B cell (primary cell): ENCODE measurements around the gene COL6A1. TPM values are rescaled to one million over a fixed set of nuclear protein-coding genes. Genes with fewer than 3 reads are reported as not detected.

Source experiments
- ATAC-seq: fragments of 200-7000 bp; cut with Tn5 transposase; one replicate; pipeline ENCODE4 v1.10.0; 2021; ENCODE audit warnings: low read depth, mild to moderate bottlenecking, moderate number of reproducible peaks, moderate library complexity
- CTCF ChIA-PET: fragments of 350-600 bp; sonication (Branson Sonifier 250); formaldehyde crosslinking; loops from one replicate; lab custom pipeline; 2021; ENCODE audit warnings: antibody characterized with exemption, inconsistent platforms; lab: Charles Lee
- POLR2A ChIA-PET: fragments of 350-600 bp; sonication (Branson Sonifier 250); formaldehyde crosslinking; loops from one replicate; lab custom pipeline; 2021; ENCODE audit warnings: antibody characterized with exemption; lab: Charles Lee
- DNase-seq: peaks from one replicate; pipeline ENCODE4 v3.0.0; 2013
- H2AFZ ChIP-seq: 2 replicates; pipeline ENCODE4 v1.6.1; 2012; ENCODE audit warnings: mild to moderate bottlenecking, low read depth, low read length; ENCODE audit not compliant: insufficient read depth, poor library complexity, severe bottlenecking
- H3K27ac ChIP-seq, 2 donors: 1 replicate in 1 of 2; 2 replicates in 1 of 2; pipeline ENCODE4 v1.5.1; 2012 to 2013; ENCODE audit warnings: low read length in 2 of 2, mild to moderate bottlenecking in 2 of 2, moderate library complexity in 1 of 2
- H3K27me3 ChIP-seq, 4 experiments: fragments of 200-600 bp in 1 of 4; sonication (generic) in 1 of 4; replicated peaks in 1 of 4; 1 replicate in 2 of 4; 2 replicates in 2 of 4; pipeline versions ENCODE4 v1.6.1 to v1.7.0; 2013 to 2016; ENCODE audit warnings: low read length in 3 of 4, mild to moderate bottlenecking in 2 of 4, mixed read lengths in 1 of 4, moderate library complexity in 1 of 4; ENCODE audit not compliant: insufficient read depth in 4 of 4, control insufficient read depth in 3 of 4; ENCODE audit errors: control extremely low read depth in 1 of 4
- H3K36me3 ChIP-seq, 2 experiments: replicated peaks in 1 of 2; 1 replicate in 1 of 2; 2 replicates in 1 of 2; pipeline versions ENCODE4 v1.6.1 to v1.7.1; 2013; ENCODE audit warnings: low read length in 1 of 2; ENCODE audit not compliant: insufficient read depth in 2 of 2, control insufficient read depth in 1 of 2; ENCODE audit errors: control extremely low read depth in 1 of 2, extremely low read depth in 1 of 2
- H3K4me1 ChIP-seq, 2 donors: fragments of 200-600 bp in 1 of 2; sonication (generic) in 1 of 2; 1 replicate in 1 of 2; 2 replicates in 1 of 2; pipeline versions ENCODE4 v1.5.1 to v1.6.1; 2013 to 2017; ENCODE audit warnings: low read length in 2 of 2; ENCODE audit not compliant: control insufficient read depth in 2 of 2, insufficient read depth in 2 of 2
- H3K4me2 ChIP-seq: replicated peaks from 2 replicates; pipeline ENCODE3; 2012; ENCODE audit warnings: mild to moderate bottlenecking, low read depth, low read length; ENCODE audit not compliant: poor library complexity, severe bottlenecking
- H3K4me3 ChIP-seq, 5 experiments: fragments of 200-600 bp in 1 of 5; sonication (generic) in 1 of 5; 1 replicate in 3 of 5; 2 replicates in 2 of 5; pipeline versions ENCODE4 v1.5.1 to v1.7.0; 2011 to 2016; ENCODE audit warnings: low read length in 4 of 5, mild to moderate bottlenecking in 4 of 5, low read depth in 2 of 5, control low read depth in 1 of 5, moderate library complexity in 1 of 5; ENCODE audit not compliant: insufficient read depth in 1 of 5; ENCODE audit errors: control extremely low read depth in 1 of 5, extremely low read depth in 1 of 5
- H3K79me2 ChIP-seq: fragments of 200-600 bp; sonication (generic); one replicate; pipeline ENCODE4 v1.6.0; 2016; ENCODE audit warnings: low read length; ENCODE audit not compliant: control insufficient read depth, insufficient read depth
- H3K9ac ChIP-seq: fragments of 200-600 bp; sonication (generic); 2 replicates; pipeline ENCODE4 v1.6.1; 2017; ENCODE audit warnings: mild to moderate bottlenecking, low read length, moderate library complexity
- H3K9me3 ChIP-seq, 3 donors: one replicate each; pipeline versions ENCODE4 v1.6.1 to v1.7.1; 2013; ENCODE audit warnings: low read length in 2 of 3; ENCODE audit not compliant: control insufficient read depth in 2 of 3, insufficient read depth in 1 of 3; ENCODE audit errors: control extremely low read depth in 1 of 3
- H4K20me1 ChIP-seq: 2 replicates; pipeline ENCODE4 v1.6.0; 2012; ENCODE audit warnings: mild to moderate bottlenecking, low read length; ENCODE audit not compliant: insufficient read depth, control insufficient read depth, poor library complexity, severe bottlenecking
- H3K27ac Mint-ChIP-seq: one replicate; pipeline ENCODE4 v1.8.0; 2021; ENCODE audit warnings: mixed read lengths
- H3K27me3 Mint-ChIP-seq: one replicate; pipeline ENCODE4 v1.8.0; 2021; ENCODE audit warnings: mixed read lengths
- H3K4me1 Mint-ChIP-seq: one replicate; pipeline ENCODE4 v1.8.0; 2021; ENCODE audit warnings: mixed read lengths
- H3K4me3 Mint-ChIP-seq: one replicate; pipeline ENCODE4 v1.8.0; 2021; ENCODE audit warnings: mixed read lengths
- H3K9me3 Mint-ChIP-seq: one replicate; pipeline ENCODE4 v1.8.0; 2022; ENCODE audit warnings: mixed read lengths; ENCODE audit not compliant: insufficient read depth
- CTCF ChIP-seq: fragments of 200-600 bp; IDR thresholded peaks from one replicate; pipeline ENCODE4 v1.8.0; 2022; ENCODE audit warnings: antibody characterized with exemption, mild to moderate bottlenecking
- EZH2 ChIP-seq: IDR thresholded peaks from 2 replicates; pipeline ENCODE4 v1.6.1; 2012; ENCODE audit warnings: borderline replicate concordance, low read depth, mild to moderate bottlenecking, moderate library complexity, low read length; ENCODE audit not compliant: insufficient read depth, poor library complexity, severe bottlenecking
- WGBS: methylation state at CpG from one replicate; pipeline ENCODE4 v1.1.5; 2013; ENCODE audit warnings: missing lambda C conversion rate; ENCODE audit not compliant: insufficient coverage; 5-methylcytosine and 5-hydroxymethylcytosine counted together
- intact Hi-C: fragments of 100-400 bp; cut with micrococcal nuclease; formaldehyde crosslinking; loops from one replicate; pipeline ENCODE4 v1.10.0; 2022
- polyA plus RNA-seq: library from polyadenylated mRNA; depleted of rRNA; stranded (reverse); fragments of >200 nt; gene quantifications from 2 replicates; pipeline ENCODE4 v1.2.3, GENCODE V29; 2012
- total RNA-seq, 2 donors: library from RNA; stranded (reverse); fragments of 120-200 nt in 1 of 2; gene quantifications; 1 replicate in 1 of 2; 2 replicates in 1 of 2; pipeline versions ENCODE4 v1.2.3 to v1.2.4, GENCODE V29; 2013 to 2022

COL6A1 gene
- total and polyA plus RNA-seq, 2 donors (not counting 1 experiment from before 2014, with no cell fraction given) = 0.39 to 0.67 TPM

GRCh38 chr21:46000182-46000730, 18.7 kb downstream of the COL6A1 start:
- Histone ChIP-seq H3K27ac (no peak overlapping the region), H3K4me2 (no peak overlapping the region), H3K36me3 (no peaks in the 10 kb centered on the region), H3K27me3 (no peaks in the 10 kb centered on the region), H3K4me1 (no peaks in the 10 kb centered on the region), H3K4me3 (no peak overlapping the region), H3K9me3 (peaks cover 0 to 32% (median 0%) of the 10 kb centered on the region in 3 donors), H3K79me2 (no peaks in the 10 kb centered on the region), H4K20me1 (no peaks in the 10 kb centered on the region), H2AFZ (no peak overlapping the region), H3K9ac (no peak overlapping the region)
- ATAC-seq = no peak
- ChIA-PET POLR2A (no interaction called here), CTCF (no interaction called here)
- Mint-ChIP-seq H3K4me3 (no peak overlapping the region), H3K9me3 (no peaks in the 10 kb centered on the region), H3K27ac (no peak overlapping the region), H3K4me1 (no peaks in the 10 kb centered on the region), H3K27me3 (no peaks in the 10 kb centered on the region)
- intact Hi-C loops = no loop called here
- TF ChIP-seq EZH2 = no peak
- TF ChIP-seq CTCF = no peak
- no peak for DNase-seq
- WGBS = 94% methylated on average over 23 of the region's 27 CpGs

- H3K27me3 ChIP-seq = no peaks in the 10 kb centered on the region
- no peaks in the 10 kb centered on the region for H3K79me2 ChIP-seq
- H4K20me1 ChIP-seq = no peaks in the 10 kb centered on the region
- H3K4me2 ChIP-seq = no peak overlapping the region
- no peaks in the 10 kb centered on the region for H3K9me3 Mint-ChIP-seq
- no peaks in the 10 kb centered on the region for H3K36me3 ChIP-seq
- H3K4me1 Mint-ChIP-seq = no peaks in the 10 kb centered on the region
- H3K4me3 Mint-ChIP-seq = no peak overlapping the region
- TF ChIP-seq EZH2 (no peak), CTCF (no peak)
- DNase-seq = no peak
- peaks cover 0 to 37% (median 0%) of the 10 kb centered on the region in 3 donors for H3K9me3 ChIP-seq
- intact Hi-C loops = no loop called here
- no peak overlapping the region for H3K27ac ChIP-seq
- no peaks in the 10 kb centered on the region for H3K4me1 ChIP-seq
- H3K9ac ChIP-seq = no peak overlapping the region
- no peak overlapping the region for H3K4me3 ChIP-seq
- H2AFZ ChIP-seq = no peak overlapping the region
- ChIA-PET CTCF (no interaction called here), POLR2A (no interaction called here)
- H3K27ac Mint-ChIP-seq = no peak overlapping the region
- WGBS = 88% methylated on average over 37 of the region's 44 CpGs
- ATAC-seq = no peak
- H3K27me3 Mint-ChIP-seq = no peaks in the 10 kb centered on the region
Measured at GRCh38 chr21:46000731-46001641, 19.4 kb downstream of the COL6A1 start.
